ENCODE data around the gene SLC16A4.

- TF ChIP-seq JUN (IDR thresholded peaks at IDR 0.05; ENCODE audit: low read depth, low read length) (no peak), EP300 (IDR thresholded peaks at IDR 0.05; ENCODE audit: borderline replicate concordance in 1 of 2, low read depth in 2 of 2, low read length in 2 of 2) (no peak), GTF2F1 (IDR thresholded peaks at IDR 0.05; ENCODE audit: borderline replicate concordance, low read depth, low read length) (no peak), RXRA (IDR thresholded peaks at IDR 0.05; ENCODE audit: insufficient read depth, low read depth, low read length) (no peak), SIN3A (conservative IDR thresholded peaks at IDR 0.05 in 1 of 2, IDR thresholded peaks at IDR 0.05 in 1 of 2; ENCODE audit: low read depth in 1 of 2, low read length in 2 of 2) (no peak), POLR2AphosphoS5 (IDR thresholded peaks at IDR 0.05; ENCODE audit: low read depth, low read length) (no peak), CTCF (IDR thresholded peaks at IDR 0.05; ENCODE audit: control extremely low read depth in 1 of 3, insufficient read depth in 1 of 3, low read depth in 1 of 3, low read length in 3 of 3) (no peak), SIX5 (IDR thresholded peaks at IDR 0.05; ENCODE audit: low read depth, low read length) (no peak), KDM1A (IDR thresholded peaks at IDR 0.05; ENCODE audit: borderline replicate concordance, low read length) (no peak)
Measured at GRCh38 chr1:110426854-110427253, 36.0 kb upstream of the SLC16A4 start.

Measured in H1 (cell line).